Gastrocnemius medialis (tissue), 4 donors: ENCODE measurements around the gene UQCC5. TPM values are rescaled to one million over a fixed set of nuclear protein-coding genes. Genes with fewer than 3 reads are reported as not detected.

Source experiments
- ATAC-seq, 2 donors: fragments of 150-250 bp; one replicate each; pipeline ENCODE4 v1.9.1; 2016
- DNase-seq, 2 donors: peaks; one replicate each; pipeline ENCODE4 v3.0.0-alpha.2; 2019
- H3K27ac ChIP-seq, 4 donors: fragments of 200-600 bp; sonication (generic); 1 replicate in 1 of 4; 2 replicates in 3 of 4; pipeline ENCODE4 v1.5.1; 2016 to 2018; ENCODE audit warnings: mild to moderate bottlenecking in 2 of 4, moderate library complexity in 1 of 4
- H3K27me3 ChIP-seq, 3 donors: fragments of 200-600 bp; sonication (generic) in 2 of 3; 1 replicate in 1 of 3; 2 replicates in 2 of 3; pipeline versions ENCODE4 v1.5.1 to v1.6.0; 2016 to 2019; ENCODE audit warnings: mild to moderate bottlenecking in 1 of 3, moderate library complexity in 1 of 3
- H3K36me3 ChIP-seq, 2 donors: fragments of 200-600 bp; sonication (generic) in 1 of 2; one replicate each; pipeline ENCODE4 v1.5.1; 2017 to 2018
- H3K4me1 ChIP-seq, 2 donors: fragments of 200-600 bp; sonication (generic) in 1 of 2; one replicate each; pipeline ENCODE4 v1.5.1; 2016 to 2017; ENCODE audit warnings: mild to moderate bottlenecking in 2 of 2
- H3K4me3 ChIP-seq, 4 donors: fragments of 200-600 bp; sonication (generic) in 3 of 4; 1 replicate in 1 of 4; 2 replicates in 3 of 4; pipeline ENCODE4 v1.5.1; 2016 to 2019; ENCODE audit warnings: mild to moderate bottlenecking in 2 of 4
- H3K9me3 ChIP-seq, 3 donors: fragments of 200-600 bp; sonication (generic) in 2 of 3; 1 replicate in 1 of 3; 2 replicates in 2 of 3; pipeline ENCODE4 v1.5.1; 2016 to 2019
- POLR2A ChIP-seq, 2 donors: fragments of 450-650 bp; IDR thresholded peaks; one replicate each; pipeline ENCODE4 v1.6.1; 2017; ENCODE audit warnings: antibody characterized with exemption in 2 of 2, mild to moderate bottlenecking in 2 of 2, moderate library complexity in 2 of 2
- in situ Hi-C, 4 donors: fragments of 200-750 bp; cut with MboI; loops; one replicate each; pipeline versions ENCODE4 v1.15.0 to v1.8.0; 2017; ENCODE audit warnings: low sequenced_read_pairs in 4 of 4
- intact Hi-C: fragments of 100-400 bp; cut with DNase I; formaldehyde crosslinking; loops from one replicate; pipeline ENCODE4 v1.15.1; 2023; ENCODE audit warnings: low total_unique reads
- total RNA-seq, 4 donors: library from RNA; depleted of rRNA; stranded (reverse); fragments of >200 nt; gene quantifications; one replicate each; pipeline versions ENCODE4 v1.1.0 to v1.2.3, GENCODE V29; 2016
- TF ChIP-seq, protein P1 (sequence below), 5 experiments: fragments of 450-650 bp in 3 of 5; fragments of 200-600 bp in 2 of 5; sonication (generic) in 2 of 5; IDR thresholded peaks in 4 of 5; conservative IDR thresholded peaks in 1 of 5; 1 replicate in 4 of 5; 2 replicates in 1 of 5; pipeline ENCODE4 v1.5.1; 2016 to 2019; ENCODE audit warnings: antibody characterized with exemption in 5 of 5, mild to moderate bottlenecking in 3 of 5, moderate library complexity in 3 of 5

Gene UQCC5
- total RNA-seq, 4 donors from 2014 or later, result 0.31 to 26.1 (median 0.87) TPM

DNA sequence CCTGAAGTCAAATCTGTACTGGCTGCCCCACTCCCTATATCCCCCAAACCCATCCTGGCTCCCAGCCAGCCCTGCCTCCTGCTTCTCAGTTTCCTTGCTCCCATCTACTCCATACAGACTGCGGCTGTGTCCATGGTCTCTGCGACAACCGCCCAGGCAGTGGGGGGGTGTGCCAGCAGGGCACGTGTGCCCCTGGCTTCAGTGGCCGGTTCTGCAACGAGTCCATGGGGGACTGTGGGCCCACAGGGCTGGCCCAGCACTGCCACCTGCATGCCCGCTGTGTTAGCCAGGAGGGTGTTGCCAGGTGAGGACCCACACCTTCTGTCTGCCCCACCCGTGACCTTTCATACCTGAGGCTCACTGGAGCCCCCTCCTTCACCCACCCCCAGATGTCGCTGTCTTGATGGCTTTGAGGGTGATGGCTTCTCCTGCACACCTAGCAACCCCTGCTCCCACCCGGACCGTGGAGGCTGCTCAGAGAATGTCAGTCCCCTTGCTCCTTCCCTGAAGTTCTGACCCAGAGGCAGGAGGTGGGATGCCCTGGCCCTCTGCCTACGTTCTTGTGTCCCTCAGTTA is 26.6 kb upstream of the UQCC5 start:
- no peaks in the 10 kb centered on the region for H3K27me3 ChIP-seq
- DNase-seq (no peak), ATAC-seq (no peak)
- TF ChIP-seq, protein P1, sequence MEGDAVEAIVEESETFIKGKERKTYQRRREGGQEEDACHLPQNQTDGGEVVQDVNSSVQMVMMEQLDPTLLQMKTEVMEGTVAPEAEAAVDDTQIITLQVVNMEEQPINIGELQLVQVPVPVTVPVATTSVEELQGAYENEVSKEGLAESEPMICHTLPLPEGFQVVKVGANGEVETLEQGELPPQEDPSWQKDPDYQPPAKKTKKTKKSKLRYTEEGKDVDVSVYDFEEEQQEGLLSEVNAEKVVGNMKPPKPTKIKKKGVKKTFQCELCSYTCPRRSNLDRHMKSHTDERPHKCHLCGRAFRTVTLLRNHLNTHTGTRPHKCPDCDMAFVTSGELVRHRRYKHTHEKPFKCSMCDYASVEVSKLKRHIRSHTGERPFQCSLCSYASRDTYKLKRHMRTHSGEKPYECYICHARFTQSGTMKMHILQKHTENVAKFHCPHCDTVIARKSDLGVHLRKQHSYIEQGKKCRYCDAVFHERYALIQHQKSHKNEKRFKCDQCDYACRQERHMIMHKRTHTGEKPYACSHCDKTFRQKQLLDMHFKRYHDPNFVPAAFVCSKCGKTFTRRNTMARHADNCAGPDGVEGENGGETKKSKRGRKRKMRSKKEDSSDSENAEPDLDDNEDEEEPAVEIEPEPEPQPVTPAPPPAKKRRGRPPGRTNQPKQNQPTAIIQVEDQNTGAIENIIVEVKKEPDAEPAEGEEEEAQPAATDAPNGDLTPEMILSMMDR (IDR thresholded peaks at IDR 0.05 in 4 of 5, conservative IDR thresholded peaks at IDR 0.05 in 1 of 5), result no peak
- no peaks in the 10 kb centered on the region for H3K9me3 ChIP-seq
- in situ Hi-C loops, result no loop called here
- H3K4me3 ChIP-seq, result no peak overlapping the region
- no peaks in the 10 kb centered on the region for H3K4me1 ChIP-seq
- no peak overlapping the region for H3K27ac ChIP-seq
- H3K36me3 ChIP-seq, result no peaks in the 10 kb centered on the region
- intact Hi-C loops, result no loop called here

DNA sequence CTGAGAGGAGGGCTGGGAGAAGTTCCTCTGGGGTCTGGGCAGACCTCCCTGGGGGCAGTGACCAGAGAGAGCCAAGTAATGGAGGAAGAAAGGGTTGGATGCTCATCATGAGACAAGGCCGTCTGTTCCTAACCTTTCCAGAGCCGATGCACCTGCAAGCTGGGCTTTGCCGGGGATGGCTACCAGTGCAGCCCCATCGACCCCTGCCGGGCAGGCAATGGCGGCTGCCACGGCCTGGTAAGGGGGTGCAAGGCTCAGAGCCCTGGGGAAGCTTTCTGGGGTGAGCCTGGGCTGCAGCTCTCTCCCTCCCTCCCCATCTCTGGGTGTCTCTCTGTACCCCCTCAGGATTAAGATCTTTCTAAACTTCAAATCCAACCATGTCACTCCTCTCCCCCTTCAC is 24.9 kb upstream of the UQCC5 start:
- intact Hi-C loops, result no loop called here
- no peak overlapping the region for H3K4me3 ChIP-seq
- no peak overlapping the region for H3K27ac ChIP-seq
- in situ Hi-C loops, result no loop called here
- no peaks in the 10 kb centered on the region for H3K36me3 ChIP-seq
- TF ChIP-seq, protein P1 (IDR thresholded peaks at IDR 0.05 in 4 of 5, conservative IDR thresholded peaks at IDR 0.05 in 1 of 5), result no peak
- no peak for TF ChIP-seq POLR2A (IDR thresholded peaks at IDR 0.05)
- no peaks in the 10 kb centered on the region for H3K9me3 ChIP-seq
- H3K4me1 ChIP-seq, result no peaks in the 10 kb centered on the region
- H3K27me3 ChIP-seq, result no peaks in the 10 kb centered on the region
- no peak for DNase-seq
- no peak for ATAC-seq

DNA sequence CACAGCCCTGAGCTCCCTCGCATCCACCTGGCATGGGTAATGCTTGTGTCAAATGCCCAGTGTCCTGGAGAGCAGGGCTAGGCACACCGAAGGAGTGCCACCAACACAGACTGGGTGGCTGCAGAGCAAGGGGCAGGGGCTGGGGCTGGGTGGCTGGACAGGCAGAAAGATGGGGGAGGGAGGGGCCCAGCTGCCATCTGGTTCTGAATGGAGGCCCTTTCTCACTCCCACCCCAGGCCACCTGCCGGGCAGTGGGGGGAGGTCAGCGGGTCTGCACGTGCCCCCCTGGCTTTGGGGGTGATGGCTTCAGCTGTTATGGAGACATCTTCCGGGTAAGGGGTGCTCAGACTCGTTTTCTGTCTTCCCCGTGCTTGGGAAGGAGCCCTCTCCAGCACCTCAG is 24.3 kb upstream of the UQCC5 start:
- intact Hi-C loops (no loop called here), in situ Hi-C loops (no loop called here)
- Histone ChIP-seq H3K36me3 (no peaks in the 10 kb centered on the region), H3K27me3 (no peaks in the 10 kb centered on the region), H3K27ac (no peak overlapping the region), H3K4me1 (no peaks in the 10 kb centered on the region), H3K4me3 (no peak overlapping the region), H3K9me3 (no peaks in the 10 kb centered on the region)
- DNase-seq, result no peak
- no peak for TF ChIP-seq POLR2A (IDR thresholded peaks at IDR 0.05)
- TF ChIP-seq, protein P1 (IDR thresholded peaks at IDR 0.05 in 4 of 5, conservative IDR thresholded peaks at IDR 0.05 in 1 of 5), result no peak
- ATAC-seq, result no peak

DNA sequence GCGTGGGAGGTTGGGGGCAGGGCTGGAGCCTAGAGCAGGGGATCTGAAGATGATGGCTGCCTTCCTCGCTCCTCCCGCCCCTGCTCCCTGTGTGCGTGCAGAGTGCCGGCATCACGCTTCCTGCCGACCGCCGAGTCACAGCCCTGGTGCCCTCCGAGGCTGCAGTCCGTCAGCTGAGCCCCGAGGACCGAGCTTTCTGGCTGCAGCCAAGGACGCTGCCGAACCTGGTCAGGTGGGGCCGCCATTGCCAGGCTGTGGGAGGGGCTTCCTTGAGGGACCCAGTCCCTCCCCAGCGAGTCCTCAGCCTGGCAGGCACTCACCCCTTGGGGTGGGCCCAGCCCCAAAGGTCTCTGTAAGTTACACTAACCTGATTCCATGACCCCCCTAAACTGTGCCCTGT is 23.7 kb upstream of the UQCC5 start:
- no peak for TF ChIP-seq POLR2A (IDR thresholded peaks at IDR 0.05)
- TF ChIP-seq, protein P1 (IDR thresholded peaks at IDR 0.05 in 4 of 5, conservative IDR thresholded peaks at IDR 0.05 in 1 of 5), result no peak
- ATAC-seq (no peak), DNase-seq (no peak)
- H3K9me3 ChIP-seq, result no peaks in the 10 kb centered on the region
- intact Hi-C loops, result no loop called here
- no peak overlapping the region for H3K4me3 ChIP-seq
- no peaks in the 10 kb centered on the region for H3K36me3 ChIP-seq
- no peaks in the 10 kb centered on the region for H3K4me1 ChIP-seq
- no peak overlapping the region for H3K27ac ChIP-seq
- no peaks in the 10 kb centered on the region for H3K27me3 ChIP-seq
- in situ Hi-C loops, result no loop called here

DNA sequence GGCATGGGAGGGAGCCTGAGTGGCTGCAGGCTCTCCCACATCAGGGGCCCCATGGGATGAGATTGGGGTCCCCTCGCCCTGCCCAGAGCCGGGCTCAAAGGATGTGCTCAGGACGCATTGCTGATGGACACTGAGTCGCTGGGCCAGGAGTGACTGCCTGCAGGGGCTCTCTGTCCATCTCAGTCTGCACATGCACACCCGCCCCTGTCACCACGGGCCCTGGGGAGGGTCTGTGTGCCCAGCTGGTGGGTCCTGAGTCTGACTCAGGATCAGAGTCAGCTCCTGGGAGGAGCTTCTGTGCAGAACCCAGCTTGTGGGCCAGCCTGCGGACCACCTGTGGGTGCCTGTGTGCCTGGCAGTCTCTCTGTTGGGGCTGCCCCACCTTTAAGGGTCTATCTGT is 23.1 kb upstream of the UQCC5 start:
- Histone ChIP-seq H3K36me3 (no peaks in the 10 kb centered on the region), H3K27me3 (no peaks in the 10 kb centered on the region), H3K9me3 (no peaks in the 10 kb centered on the region), H3K27ac (no peak overlapping the region), H3K4me3 (no peak overlapping the region), H3K4me1 (no peaks in the 10 kb centered on the region)
- TF ChIP-seq, protein P1 (IDR thresholded peaks at IDR 0.05 in 4 of 5, conservative IDR thresholded peaks at IDR 0.05 in 1 of 5), result no peak
- no peak for TF ChIP-seq POLR2A (IDR thresholded peaks at IDR 0.05)
- in situ Hi-C loops, result no loop called here
- intact Hi-C loops, result no loop called here
- no peak for DNase-seq
- no peak for ATAC-seq
